Tongue (tissue), 2 donors: ENCODE measurements around the gene APBA1. TPM values are rescaled to one million over a fixed set of nuclear protein-coding genes. Genes with fewer than 3 reads are reported as not detected.

Experiments
- DNase-seq: peaks from one replicate; pipeline ENCODE4 v3.0.0-alpha.2; 2015
- total RNA-seq: library from RNA; depleted of rRNA; stranded (reverse); fragments of >200 nt; gene quantifications from one replicate; pipeline ENCODE4 v1.2.3, GENCODE V29; 2014

APBA1 gene
- total RNA-seq, 1 donor from 2014 or later, result 7.7 TPM

DNA sequence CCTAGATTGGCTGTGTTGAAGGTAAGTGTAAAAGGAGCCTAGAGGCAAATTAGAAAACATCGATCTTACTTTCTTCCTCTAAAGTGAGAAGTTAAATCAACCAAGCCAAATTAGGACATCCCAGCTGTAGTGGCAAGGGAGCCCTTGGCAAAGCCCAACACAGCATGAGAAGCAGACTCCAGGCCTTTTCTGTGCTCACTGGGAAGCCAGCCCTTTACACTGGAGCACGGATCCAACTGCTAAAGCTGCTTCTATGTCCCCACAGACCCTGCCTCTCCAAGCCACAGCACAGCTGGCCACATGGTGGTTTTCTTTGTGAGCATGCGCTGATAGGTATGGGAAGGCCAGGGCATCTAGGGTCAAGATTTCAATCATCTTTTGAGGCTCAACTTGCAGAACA is 94.1 kb downstream of the APBA1 start:
- peak; percentile 40 for DNase-seq

DNA sequence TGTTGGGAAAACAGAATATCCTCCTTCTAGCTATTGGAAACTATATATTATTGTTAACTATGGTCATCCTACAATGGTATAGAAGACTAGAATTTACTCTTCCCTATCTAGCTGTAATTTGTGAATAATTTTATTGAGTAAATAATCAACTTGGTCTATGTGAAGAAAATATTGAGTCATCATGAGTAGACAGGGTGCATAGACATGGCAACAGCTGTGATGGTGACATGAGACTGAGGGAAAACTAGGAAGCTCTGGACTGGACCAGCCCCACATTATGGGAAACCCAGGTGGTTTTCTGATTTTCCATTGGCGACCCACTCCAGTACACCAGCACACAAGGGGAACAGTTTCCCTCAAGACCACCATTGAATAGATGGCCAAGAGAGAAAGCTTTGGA is 95.0 kb downstream of the APBA1 start:
- DNase-seq, result no peak

GRCh38 chr9:69574057-69574456 is 98.1 kb downstream of the APBA1 start:
- no peak for DNase-seq

- peak; percentile 79 for DNase-seq
Measured at GRCh38 chr9:69573651-69574050, 98.5 kb downstream of the APBA1 start.

GRCh38 chr9:69572611-69573010 is 99.6 kb downstream of the APBA1 start:
- no peak for DNase-seq

GRCh38 chr9:69571032-69571431 is 101.1 kb downstream of the APBA1 start:
- no peak for DNase-seq

DNA sequence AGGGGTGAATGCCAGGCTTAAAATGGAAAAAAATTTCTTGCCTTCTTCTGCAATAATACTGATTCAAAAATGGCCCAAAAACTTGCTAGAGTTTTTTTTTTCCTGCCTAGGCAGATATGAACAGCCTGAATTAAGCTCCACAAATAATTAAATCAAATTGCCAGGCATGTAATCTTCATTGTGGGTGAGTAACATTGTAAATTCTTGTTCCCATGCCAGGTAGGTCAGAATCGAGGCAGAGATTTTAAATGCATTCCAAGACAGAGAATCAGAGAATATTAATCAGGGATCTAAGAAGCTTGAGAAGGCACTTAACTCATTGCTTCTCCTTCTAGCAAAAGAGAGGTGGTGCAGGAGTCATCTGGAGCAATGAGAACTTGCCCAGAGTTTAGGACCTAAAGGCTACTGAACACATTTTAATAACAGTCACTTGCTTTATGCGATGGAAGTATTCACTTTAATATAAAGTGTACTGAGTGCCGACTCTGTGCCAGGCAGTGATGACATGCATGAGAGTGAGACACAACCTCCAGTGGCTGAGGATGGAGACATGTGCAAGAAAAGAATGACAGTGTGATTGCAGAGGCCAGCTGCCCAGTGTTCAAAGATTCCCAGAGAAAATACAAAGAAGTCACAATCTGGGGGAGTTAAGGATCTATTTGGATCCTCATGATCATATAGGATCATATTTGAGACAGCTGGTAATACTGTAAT is 102.3 kb downstream of the APBA1 start:
- peak; percentile 41 for DNase-seq

DNA sequence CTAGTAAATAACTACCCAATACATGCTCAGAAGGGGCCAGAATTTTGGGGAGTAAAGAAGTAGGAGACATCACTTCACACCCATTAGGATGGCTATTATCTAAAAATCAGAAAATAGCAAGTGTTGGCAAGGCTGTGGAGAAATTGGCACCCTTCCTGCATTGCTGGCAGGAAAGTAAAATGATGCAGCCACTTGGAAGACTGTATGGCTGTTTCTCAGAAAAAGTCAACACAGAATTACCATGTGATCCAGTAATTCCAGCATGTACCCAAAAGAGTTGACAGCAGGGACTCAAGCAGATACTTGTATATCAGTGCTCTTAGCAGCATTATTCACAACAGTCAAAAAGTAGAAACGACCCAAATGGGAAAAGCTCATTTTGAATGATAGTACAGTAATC is 107.6 kb downstream of the APBA1 start:
- DNase-seq, result peak; percentile 20

GRCh38 chr9:69559126-69559525 is 113.0 kb downstream of the APBA1 start:
- no peak for DNase-seq

- no peak for DNase-seq
Measured at GRCh38 chr9:69556707-69557106, 115.5 kb downstream of the APBA1 start.

DNA sequence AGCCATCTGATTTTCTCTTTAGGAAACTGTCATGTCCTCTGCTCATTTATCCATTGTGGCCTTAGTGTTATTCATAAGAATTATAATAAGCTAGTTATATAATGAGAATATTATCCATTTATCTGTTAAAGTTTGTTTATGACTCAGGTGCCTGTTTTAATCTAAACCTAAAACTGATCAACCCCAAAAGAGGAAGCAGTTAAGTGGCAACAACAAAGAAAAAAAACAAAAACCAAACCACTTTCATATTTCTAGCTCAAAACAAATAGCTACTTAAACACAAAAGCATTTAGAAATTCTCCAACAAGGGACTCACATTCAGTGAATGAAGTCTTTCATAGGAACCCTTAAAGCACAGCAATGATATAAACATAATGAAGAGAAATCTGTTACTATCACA is 116.4 kb downstream of the APBA1 start:
- DNase-seq, result no peak

DNA sequence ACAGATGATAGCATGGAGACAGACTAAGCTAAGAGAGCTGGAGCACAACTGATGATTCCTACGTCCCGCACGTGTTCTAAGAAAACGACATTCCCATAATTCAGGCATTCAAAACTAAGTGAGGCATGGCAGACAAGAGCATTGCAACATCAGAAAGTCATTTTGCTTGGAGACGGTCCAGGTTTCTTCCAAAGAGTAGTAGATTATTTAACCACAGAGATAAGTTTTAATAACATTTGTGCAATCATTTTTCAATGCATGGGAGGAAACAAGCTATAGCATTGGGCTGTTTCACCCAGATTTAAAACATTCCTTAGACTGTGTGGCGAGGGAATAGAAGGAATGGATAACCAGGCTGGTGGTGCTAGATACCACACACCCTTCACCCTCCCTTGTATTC is 117.2 kb downstream of the APBA1 start:
- no peak for DNase-seq

- DNase-seq, result peak; percentile 64
Measured at GRCh38 chr9:69549310-69550202, 122.6 kb downstream of the APBA1 start.

DNA sequence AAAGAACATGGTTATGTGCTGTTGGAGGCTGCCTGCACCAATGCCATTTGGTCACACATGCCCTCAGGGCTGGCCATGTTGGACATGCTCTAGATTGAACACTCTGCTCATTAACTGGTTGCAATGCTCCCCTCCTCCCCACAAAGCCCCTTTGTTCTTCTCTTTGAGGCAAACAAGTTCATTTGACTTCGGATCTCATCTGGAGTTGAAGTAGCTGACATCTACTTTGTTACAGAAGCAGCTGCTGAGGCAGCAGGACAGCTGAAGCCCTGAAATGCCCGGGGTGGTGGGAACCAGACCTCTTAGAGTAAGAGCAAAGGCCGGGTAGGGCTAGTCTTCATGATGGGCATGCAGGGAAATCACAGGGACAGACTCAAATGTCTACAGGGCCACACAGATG is 123.5 kb downstream of the APBA1 start:
- peak; percentile 37 for DNase-seq

- peak; percentile 13 for DNase-seq
Measured at GRCh38 chr9:69546265-69546664, 125.9 kb downstream of the APBA1 start.

DNA sequence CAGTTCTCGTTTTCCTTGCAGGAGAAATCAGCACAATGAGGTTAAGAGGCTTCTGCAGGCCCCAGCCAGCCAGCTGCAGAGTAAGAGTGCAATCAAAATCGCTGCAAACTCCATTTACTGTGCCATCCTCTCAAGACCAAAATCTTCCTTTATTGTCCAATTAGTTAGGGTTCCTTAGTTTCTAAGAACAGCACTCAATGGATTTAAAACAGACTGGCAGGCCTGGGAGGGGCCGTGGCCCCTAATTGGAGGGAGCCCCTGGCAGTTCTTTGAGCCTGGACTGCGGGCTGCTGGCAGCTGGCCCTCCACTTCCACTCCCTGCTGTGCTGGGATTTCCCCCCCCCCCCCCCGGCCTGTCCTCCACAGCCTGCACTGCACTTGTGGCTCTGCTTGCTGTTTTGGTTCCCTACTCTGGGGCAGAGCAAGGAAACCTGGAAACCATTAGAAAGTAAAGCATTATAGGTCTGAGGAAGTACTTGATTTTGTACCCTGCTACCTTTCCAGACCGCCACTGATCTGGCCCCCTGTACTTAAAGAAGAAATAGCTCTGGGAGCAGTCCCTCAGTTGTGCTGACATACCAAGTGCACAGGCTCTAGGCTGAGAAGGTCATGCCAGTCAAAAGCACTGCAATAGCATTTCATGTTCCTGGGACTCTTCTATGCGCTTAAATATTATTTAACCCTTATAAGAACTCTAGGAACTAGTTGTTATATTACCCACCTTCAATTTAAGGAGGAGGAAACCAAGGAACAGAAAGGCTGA is 129.0 kb downstream of the APBA1 start:
- DNase-seq, result peak; percentile 84

DNA sequence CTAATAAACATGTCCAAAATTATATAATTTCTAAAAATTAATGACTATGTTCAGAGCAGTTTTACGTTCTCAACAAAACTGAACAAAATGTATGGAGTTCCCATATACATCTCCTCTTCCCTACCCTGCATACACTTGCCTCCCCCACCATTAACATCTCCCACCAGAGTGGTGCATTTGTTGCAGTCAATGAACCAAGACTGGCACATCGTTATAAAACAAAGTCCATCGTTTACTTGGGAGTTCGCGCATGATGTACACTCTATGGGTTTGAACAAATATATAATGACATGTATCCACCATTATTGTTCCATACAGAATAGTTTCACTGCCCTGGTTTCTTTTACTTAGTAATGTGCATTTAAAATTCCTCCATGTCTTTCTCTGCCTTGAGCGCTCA is 130.1 kb downstream of the APBA1 start:
- no peak for DNase-seq

DNA sequence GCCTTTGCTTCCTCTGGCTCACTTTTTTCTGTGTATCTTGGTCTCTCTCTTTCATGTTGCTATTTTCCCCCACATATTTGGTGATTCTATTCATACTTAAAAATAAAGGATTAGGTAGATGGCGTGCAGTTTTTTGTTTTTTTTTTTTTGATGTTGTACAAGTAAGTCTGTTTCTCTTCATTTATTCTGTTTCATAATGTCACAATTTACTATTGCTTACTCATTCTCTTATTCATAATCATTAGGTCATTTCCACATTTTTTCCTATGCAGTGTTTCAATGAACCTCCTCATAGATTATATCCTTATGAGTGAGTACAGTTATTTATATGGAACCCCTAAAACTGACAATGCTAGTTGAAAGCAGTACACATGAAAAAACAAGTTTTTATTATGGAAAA is 136.3 kb downstream of the APBA1 start:
- DNase-seq, result no peak

- no peak for DNase-seq
Measured at GRCh38 chr9:69535286-69535832, 136.8 kb downstream of the APBA1 start.

- DNase-seq, result peak; percentile 8
Measured at GRCh38 chr9:69532396-69532795, 139.8 kb downstream of the APBA1 start.

- no peak for DNase-seq
Measured at GRCh38 chr9:69527454-69527853, 144.7 kb downstream of the APBA1 start.

GRCh38 chr9:69526699-69527098 is 145.5 kb downstream of the APBA1 start:
- no peak for DNase-seq
